HEK293 (cell line): ENCODE results near the gene PRPF18.
A peak's percentile ranks its signal among the peaks of the same experiment; 100 is the strongest.

Experiments
- HOXC10 ChIP-seq: sonication (generic); formaldehyde crosslinking; IDR thresholded peaks from 2 replicates; pipeline ENCODE4 v1.8.1; 2023; ENCODE audit warnings: mild to moderate bottlenecking, missing genetic modification reagents
- KLF8 ChIP-seq: fragments of 450-650 bp; formaldehyde crosslinking; IDR thresholded peaks from 2 replicates; pipeline ENCODE4 v1.5.1; 2016; ENCODE audit warnings: missing biosample characterization, missing genetic modification characterization
- PRDM4 ChIP-seq: fragments of 450-650 bp; formaldehyde crosslinking; IDR thresholded peaks from 2 replicates; pipeline ENCODE4 v1.5.1; 2017; ENCODE audit warnings: missing biosample characterization, missing genetic modification characterization
- ZBTB1 ChIP-seq: fragments of 450-650 bp; formaldehyde crosslinking; IDR thresholded peaks from 2 replicates; pipeline ENCODE4 v1.5.1; 2016; ENCODE audit warnings: missing biosample characterization, missing genetic modification characterization
- ZBTB20 ChIP-seq: fragments of 450-650 bp; formaldehyde crosslinking; IDR thresholded peaks from 2 replicates; pipeline ENCODE4 v1.5.1; 2016; ENCODE audit warnings: missing biosample characterization, missing genetic modification characterization
- ZBTB44 ChIP-seq: fragments of 450-650 bp; IDR thresholded peaks from 2 replicates; pipeline ENCODE4 v1.5.1; 2018; ENCODE audit warnings: missing biosample characterization, mild to moderate bottlenecking, missing genetic modification characterization
- ZBTB8A ChIP-seq: fragments of 450-650 bp; formaldehyde crosslinking; IDR thresholded peaks from 2 replicates; pipeline ENCODE4 v1.5.1; 2016; ENCODE audit warnings: missing biosample characterization, missing genetic modification characterization
- ZFP3 ChIP-seq: fragments of 450-650 bp; formaldehyde crosslinking; IDR thresholded peaks from 2 replicates; pipeline ENCODE4 v1.5.1; 2016; ENCODE audit warnings: low read depth, missing biosample characterization, missing genetic modification characterization
- ZNF112 ChIP-seq: fragments of 450-650 bp; formaldehyde crosslinking; IDR thresholded peaks from 2 replicates; pipeline ENCODE4 v1.5.0; 2017; ENCODE audit warnings: missing biosample characterization, missing genetic modification characterization
- ZNF140 ChIP-seq: fragments of 450-650 bp; formaldehyde crosslinking; IDR thresholded peaks from 2 replicates; pipeline ENCODE4 v1.5.1; 2016; ENCODE audit warnings: missing biosample characterization, missing genetic modification characterization
- ZNF16 ChIP-seq: fragments of 450-650 bp; formaldehyde crosslinking; IDR thresholded peaks from 2 replicates; pipeline ENCODE4 v1.5.1; 2016; ENCODE audit warnings: low read depth, missing biosample characterization, missing genetic modification characterization
- ZNF175 ChIP-seq: fragments of 450-650 bp; formaldehyde crosslinking; IDR thresholded peaks from 2 replicates; pipeline ENCODE4 v1.5.1; 2016; ENCODE audit warnings: missing biosample characterization, missing genetic modification characterization
- ZNF239 ChIP-seq: fragments of 450-650 bp; formaldehyde crosslinking; IDR thresholded peaks from 2 replicates; pipeline ENCODE4 v1.5.1; 2016; ENCODE audit warnings: missing biosample characterization, missing genetic modification characterization
- ZNF24 ChIP-seq: fragments of 450-650 bp; formaldehyde crosslinking; IDR thresholded peaks from 2 replicates; pipeline ENCODE4 v1.5.1; 2016; ENCODE audit warnings: missing biosample characterization, missing genetic modification characterization
- ZNF335 ChIP-seq: fragments of 450-650 bp; formaldehyde crosslinking; conservative IDR thresholded peaks from 2 replicates; pipeline ENCODE4 v1.5.1; 2016; ENCODE audit warnings: missing biosample characterization, missing genetic modification characterization
- ZNF501 ChIP-seq: fragments of 450-650 bp; formaldehyde crosslinking; IDR thresholded peaks from 2 replicates; pipeline ENCODE4 v1.5.1; 2016; ENCODE audit warnings: missing biosample characterization, missing genetic modification characterization
- ZNF529 ChIP-seq: fragments of 450-650 bp; formaldehyde crosslinking; IDR thresholded peaks from 2 replicates; pipeline ENCODE4 v1.5.1; 2017; ENCODE audit warnings: missing genetic modification characterization, missing biosample characterization; ENCODE audit not compliant: insufficient replicate concordance
- ZNF585B ChIP-seq: fragments of 450-650 bp; formaldehyde crosslinking; IDR thresholded peaks from 2 replicates; pipeline ENCODE4 v1.5.1; 2016; ENCODE audit warnings: missing biosample characterization, missing genetic modification characterization
- ZNF623 ChIP-seq: fragments of 450-650 bp; formaldehyde crosslinking; IDR thresholded peaks from 2 replicates; pipeline ENCODE4 v1.5.1; 2016; ENCODE audit warnings: missing biosample characterization, missing genetic modification characterization
- ZNF624 ChIP-seq: fragments of 450-650 bp; formaldehyde crosslinking; IDR thresholded peaks from 2 replicates; pipeline ENCODE4 v1.5.1; 2017; ENCODE audit warnings: missing biosample characterization, missing genetic modification characterization
- ZNF654 ChIP-seq: fragments of 450-650 bp; formaldehyde crosslinking; IDR thresholded peaks from 2 replicates; pipeline ENCODE4 v1.5.1; 2016; ENCODE audit warnings: low read depth, missing biosample characterization, missing genetic modification characterization
- ZNF747 ChIP-seq: fragments of 450-650 bp; formaldehyde crosslinking; IDR thresholded peaks from 2 replicates; pipeline ENCODE4 v1.5.1; 2016; ENCODE audit warnings: missing biosample characterization, missing genetic modification characterization
- ZNF777 ChIP-seq: fragments of 450-650 bp; formaldehyde crosslinking; IDR thresholded peaks from 2 replicates; pipeline ENCODE4 v1.5.1; 2017; ENCODE audit warnings: missing biosample characterization, missing genetic modification characterization, borderline replicate concordance
- ZNF843 ChIP-seq: fragments of 450-650 bp; formaldehyde crosslinking; IDR thresholded peaks from 2 replicates; pipeline ENCODE4 v1.5.1; 2016; ENCODE audit warnings: missing biosample characterization, missing genetic modification characterization
- ZSCAN5A ChIP-seq: fragments of 450-650 bp; formaldehyde crosslinking; IDR thresholded peaks from 2 replicates; pipeline ENCODE4 v1.5.1; 2016; ENCODE audit warnings: missing biosample characterization, missing genetic modification characterization
- ZXDB ChIP-seq: fragments of 450-650 bp; formaldehyde crosslinking; IDR thresholded peaks from 2 replicates; pipeline ENCODE4 v1.5.1; 2016; ENCODE audit warnings: missing biosample characterization, missing genetic modification characterization
- TF ChIP-seq, protein P1 (sequence below): fragments of 450-650 bp; formaldehyde crosslinking; conservative IDR thresholded peaks from 2 replicates; pipeline ENCODE4 v1.5.1; 2016; ENCODE audit warnings: low read depth, missing biosample characterization, missing genetic modification characterization
- TF ChIP-seq, protein P2 (sequence below): fragments of 450-650 bp; formaldehyde crosslinking; IDR thresholded peaks from 2 replicates; pipeline ENCODE4 v1.5.1; 2016; ENCODE audit warnings: missing biosample characterization, missing genetic modification characterization

PRPF18 gene

DNA sequence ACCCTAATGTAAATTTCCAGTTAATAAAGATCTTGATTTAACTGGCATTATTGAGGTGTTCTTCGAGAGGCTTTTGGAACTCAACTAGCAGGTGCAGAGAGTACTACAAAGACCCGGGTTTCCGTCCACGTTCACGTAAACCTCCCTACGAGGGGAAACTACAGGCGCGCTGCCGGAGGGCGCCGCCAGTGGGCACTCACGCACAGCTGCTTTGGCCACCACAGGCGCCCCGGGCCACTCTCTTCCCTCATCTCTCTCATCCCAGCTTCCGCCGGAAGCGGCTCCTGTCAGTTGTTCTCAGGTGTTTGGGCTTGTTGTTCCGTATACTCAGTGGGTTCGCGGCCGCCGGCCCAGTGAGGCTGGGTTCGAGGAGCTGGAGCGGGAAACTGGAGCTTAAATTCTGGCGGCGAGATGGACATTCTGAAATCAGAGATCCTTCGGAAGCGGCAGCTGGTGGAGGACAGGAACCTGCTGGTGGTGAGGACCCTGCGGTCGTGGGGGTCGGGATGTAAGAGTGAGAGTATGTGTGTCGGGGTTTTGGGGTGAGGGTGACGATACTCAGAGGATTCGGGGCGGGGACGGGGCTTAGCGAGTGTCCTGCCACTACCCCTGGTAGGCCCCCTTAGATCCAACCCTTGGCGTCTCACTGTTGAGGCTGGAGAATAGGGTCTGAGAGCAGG, at the start of gene PRPF18 (continued):
- TF ChIP-seq, protein P1, sequence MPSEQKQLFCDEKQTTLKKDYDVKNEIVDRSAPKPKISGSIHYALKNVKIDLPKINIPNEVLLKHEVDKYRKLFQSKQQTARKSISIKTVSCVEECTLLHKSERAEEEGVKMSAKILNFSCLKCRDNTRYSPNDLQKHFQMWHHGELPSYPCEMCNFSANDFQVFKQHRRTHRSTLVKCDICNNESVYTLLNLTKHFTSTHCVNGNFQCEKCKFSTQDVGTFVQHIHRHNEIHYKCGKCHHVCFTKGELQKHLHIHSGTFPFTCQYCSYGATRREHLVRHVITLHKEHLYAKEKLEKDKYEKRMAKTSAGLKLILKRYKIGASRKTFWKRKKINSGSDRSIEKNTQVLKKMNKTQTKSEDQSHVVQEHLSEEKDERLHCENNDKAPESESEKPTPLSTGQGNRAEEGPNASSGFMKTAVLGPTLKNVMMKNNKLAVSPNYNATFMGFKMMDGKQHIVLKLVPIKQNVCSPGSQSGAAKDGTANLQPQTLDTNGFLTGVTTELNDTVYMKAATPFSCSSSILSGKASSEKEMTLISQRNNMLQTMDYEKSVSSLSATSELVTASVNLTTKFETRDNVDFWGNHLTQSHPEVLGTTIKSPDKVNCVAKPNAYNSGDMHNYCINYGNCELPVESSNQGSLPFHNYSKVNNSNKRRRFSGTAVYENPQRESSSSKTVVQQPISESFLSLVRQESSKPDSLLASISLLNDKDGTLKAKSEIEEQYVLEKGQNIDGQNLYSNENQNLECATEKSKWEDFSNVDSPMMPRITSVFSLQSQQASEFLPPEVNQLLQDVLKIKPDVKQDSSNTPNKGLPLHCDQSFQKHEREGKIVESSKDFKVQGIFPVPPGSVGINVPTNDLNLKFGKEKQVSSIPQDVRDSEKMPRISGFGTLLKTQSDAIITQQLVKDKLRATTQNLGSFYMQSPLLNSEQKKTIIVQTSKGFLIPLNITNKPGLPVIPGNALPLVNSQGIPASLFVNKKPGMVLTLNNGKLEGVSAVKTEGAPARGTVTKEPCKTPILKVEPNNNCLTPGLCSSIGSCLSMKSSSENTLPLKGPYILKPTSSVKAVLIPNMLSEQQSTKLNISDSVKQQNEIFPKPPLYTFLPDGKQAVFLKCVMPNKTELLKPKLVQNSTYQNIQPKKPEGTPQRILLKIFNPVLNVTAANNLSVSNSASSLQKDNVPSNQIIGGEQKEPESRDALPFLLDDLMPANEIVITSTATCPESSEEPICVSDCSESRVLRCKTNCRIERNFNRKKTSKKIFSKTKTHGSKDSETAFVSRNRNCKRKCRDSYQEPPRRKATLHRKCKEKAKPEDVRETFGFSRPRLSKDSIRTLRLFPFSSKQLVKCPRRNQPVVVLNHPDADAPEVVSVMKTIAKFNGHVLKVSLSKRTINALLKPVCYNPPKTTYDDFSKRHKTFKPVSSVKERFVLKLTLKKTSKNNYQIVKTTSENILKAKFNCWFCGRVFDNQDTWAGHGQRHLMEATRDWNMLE (tag by site-specific recombination) = peak; percentile 99
- TF ChIP-seq PRDM4 (no peak), ZNF140 (no peak), ZFP3 (tag by site-specific recombination) (no peak), KLF8 (tag by site-specific recombination) (peak; percentile 56), ZBTB8A (peak; percentile 78), ZNF585B (tag by site-specific recombination) (no peak), ZNF747 (no peak), ZNF335 (tag by site-specific recombination) (peak; percentile 92), ZNF112 (no peak), ZNF501 (peak; percentile 65; the same call in 1 of the 2 replicates), ZNF624 (no peak), ZNF654 (tag by site-specific recombination) (0 out of 2 replicates have a peak, but pooled peaks have one; percentile 6), ZBTB1 (tag by site-specific recombination) (no peak), ZBTB44 (tag by site-specific recombination) (0 out of 2 replicates have a peak, but pooled peaks have one; percentile 47), ZNF843 (tag by site-specific recombination) (peak; percentile 57), HOXC10 (CRISPR knock-in tag) (no peak), ZNF16 (tag by site-specific recombination) (no peak), ZBTB20 (tag by site-specific recombination) (no peak), ZNF239 (tag by site-specific recombination) (no peak), ZXDB (tag by site-specific recombination) (peak; percentile 73), ZNF623 (tag by site-specific recombination) (0 out of 2 replicates have a peak, but pooled peaks have one; percentile 17), ZNF24 (tag by site-specific recombination) (peak; percentile 78; the same call in 1 of the 2 replicates), ZNF777 (tag by site-specific recombination) (no peak), ZSCAN5A (tag by site-specific recombination) (0 out of 2 replicates have a peak, but pooled peaks have one; percentile 38), ZNF175 (tag by site-specific recombination) (no peak), ZNF529 (tag by site-specific recombination) (no peak)
- TF ChIP-seq, protein P2, sequence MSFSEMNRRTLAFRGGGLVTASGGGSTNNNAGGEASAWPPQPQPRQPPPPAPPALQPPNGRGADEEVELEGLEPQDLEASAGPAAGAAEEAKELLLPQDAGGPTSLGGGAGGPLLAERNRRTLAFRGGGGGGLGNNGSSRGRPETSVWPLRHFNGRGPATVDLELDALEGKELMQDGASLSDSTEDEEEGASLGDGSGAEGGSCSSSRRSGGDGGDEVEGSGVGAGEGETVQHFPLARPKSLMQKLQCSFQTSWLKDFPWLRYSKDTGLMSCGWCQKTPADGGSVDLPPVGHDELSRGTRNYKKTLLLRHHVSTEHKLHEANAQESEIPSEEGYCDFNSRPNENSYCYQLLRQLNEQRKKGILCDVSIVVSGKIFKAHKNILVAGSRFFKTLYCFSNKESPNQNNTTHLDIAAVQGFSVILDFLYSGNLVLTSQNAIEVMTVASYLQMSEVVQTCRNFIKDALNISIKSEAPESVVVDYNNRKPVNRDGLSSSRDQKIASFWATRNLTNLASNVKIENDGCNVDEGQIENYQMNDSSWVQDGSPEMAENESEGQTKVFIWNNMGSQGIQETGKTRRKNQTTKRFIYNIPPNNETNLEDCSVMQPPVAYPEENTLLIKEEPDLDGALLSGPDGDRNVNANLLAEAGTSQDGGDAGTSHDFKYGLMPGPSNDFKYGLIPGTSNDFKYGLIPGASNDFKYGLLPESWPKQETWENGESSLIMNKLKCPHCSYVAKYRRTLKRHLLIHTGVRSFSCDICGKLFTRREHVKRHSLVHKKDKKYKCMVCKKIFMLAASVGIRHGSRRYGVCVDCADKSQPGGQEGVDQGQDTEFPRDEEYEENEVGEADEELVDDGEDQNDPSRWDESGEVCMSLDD (tag by site-specific recombination) = no peak
